Stimulated activated CD8-positive, alpha-beta memory T cell treated with anti-CD3 and anti-CD28 coated beads, Interleukin-7, amount 100 ng/mL, for 1 hour (primary cell): ENCODE measurements around the gene PRKAR1A.
"Not testable (repeated sequence)": the region's sequence is repeated elsewhere in the genome, so short reads cannot be mapped to it uniquely, and the experiment has no call there.

Experiments
- DNase-seq, 2 donors: peaks; one replicate each; pipeline ENCODE4 v3.0.0-alpha.2; 2020; ENCODE audit warnings: low read depth in 2 of 2

The PRKAR1A gene

DNA sequence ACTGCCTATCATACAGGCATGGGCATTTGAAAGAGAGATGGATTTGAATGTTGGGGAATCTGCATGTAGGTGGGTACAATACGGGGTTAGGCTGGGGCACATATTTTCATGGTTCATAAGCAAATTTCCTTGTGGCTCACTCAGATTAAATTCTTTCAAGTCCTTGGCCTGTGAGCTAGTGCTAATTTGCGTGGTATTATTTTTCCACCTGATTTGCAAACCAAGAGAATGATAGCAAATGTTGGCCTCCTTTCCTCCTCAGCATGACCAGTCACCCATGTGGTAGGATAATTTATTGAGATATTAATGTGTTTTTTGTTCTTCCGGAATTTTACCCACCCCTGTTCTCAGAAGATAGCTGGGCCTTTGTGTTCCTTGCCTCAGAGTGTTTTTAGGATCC lies 66.0 kb downstream of the PRKAR1A start:
- no peak for DNase-seq

GRCh38 chr17:68579194-68579927 lies 67.1 kb downstream of the PRKAR1A start:
- no peak for DNase-seq

DNA sequence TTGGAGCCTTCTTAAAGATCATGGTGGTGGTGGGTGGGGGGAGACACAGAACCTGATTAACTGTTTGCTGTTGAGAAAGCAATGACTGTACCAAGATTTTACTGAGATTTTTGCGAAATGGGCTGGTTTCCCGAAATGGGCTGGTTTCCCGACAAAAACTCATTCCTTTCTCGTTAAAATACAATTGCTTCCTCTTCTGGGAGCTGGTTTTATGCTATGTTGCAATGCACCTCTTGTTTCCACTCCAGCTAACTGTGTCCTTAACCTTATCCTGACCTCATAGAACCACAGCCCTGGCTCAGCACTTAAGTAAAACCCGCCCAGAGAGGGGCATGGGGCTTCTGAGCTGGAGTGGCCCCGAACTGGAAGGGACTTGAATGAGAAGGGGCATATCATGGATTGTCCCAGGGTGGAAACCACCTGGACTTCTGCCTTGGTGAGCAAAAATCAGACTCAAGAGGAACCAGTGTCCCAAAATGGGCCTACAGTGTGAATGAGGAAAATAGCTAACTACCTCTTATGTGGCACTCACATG lies 68.1 kb downstream of the PRKAR1A start:
- DNase-seq: no peak

DNA sequence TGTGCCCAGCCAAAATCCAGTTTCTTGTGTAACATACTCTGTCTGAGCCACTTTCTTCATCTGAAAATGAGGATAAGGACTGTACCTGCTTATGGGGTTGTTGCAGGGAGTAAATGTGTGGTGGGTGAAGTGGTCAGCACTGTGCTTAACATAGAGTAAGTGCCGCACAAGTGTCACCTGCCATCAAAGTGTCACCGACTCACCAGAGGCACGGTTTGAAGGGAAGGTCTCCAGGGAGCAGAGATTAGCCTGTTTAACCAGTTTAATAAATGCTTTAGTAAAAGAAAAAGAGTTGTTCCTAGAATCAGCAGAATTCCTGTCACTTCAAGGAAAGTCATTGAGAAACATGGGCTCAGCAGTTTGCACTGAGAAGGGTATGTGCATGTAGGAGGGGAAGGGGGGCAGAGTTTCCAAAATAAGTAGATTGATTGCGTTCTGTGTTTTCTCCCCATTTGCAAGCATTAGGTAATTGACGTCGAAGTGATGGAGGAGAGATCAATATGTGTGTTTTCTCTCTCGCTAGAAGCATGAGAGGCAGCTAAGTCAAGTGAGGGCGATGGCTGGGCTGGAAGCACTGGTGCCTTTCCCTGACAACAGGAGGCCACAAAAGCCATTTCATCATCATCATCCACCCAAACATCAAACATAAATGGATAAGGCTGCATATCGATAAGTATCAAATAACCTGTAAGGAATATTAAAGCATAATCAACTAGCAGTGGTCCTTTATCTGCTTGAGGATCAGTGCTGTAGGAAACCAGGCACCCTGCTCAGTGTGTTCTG lies 69.8 kb downstream of the PRKAR1A start:
- DNase-seq: no peak

- not testable (repeated sequence) for DNase-seq
Observed at GRCh38 chr17:68582867-68583266, 70.6 kb downstream of the PRKAR1A start.

DNA sequence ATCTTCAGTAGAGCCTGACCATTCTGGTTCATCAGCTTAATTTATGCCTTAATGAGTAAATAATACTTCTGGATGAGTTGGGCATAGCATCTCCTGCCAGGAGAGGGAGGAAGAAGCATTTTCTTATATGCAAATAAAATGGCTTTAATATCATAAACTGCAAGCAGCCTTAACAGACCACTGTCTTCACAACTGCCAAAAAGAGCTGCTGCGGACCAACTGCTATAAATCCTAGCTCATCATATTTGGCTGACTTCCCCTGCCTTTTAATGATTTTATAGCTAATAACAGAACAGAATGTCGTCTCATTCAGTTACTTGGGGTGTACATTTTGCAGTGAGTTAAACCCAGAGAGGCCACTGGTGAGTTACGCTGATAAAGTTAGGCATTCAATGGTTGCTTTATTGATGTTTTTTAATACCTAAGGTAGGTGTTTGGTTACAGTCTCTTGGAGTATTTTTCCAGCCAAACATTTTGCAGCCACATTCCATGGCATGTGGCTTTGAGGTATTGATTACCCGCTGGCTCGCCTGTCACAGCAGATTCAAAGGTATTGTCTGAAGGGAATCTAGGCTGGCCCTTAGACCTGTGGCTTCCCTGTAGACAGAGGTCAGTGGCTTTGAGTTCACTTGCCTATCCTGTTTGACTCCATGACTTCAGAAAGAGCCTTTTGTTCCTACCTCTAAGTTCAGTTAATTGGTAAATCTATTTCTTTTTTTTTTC lies 72.5 kb downstream of the PRKAR1A start:
- DNase-seq: no peak

DNA sequence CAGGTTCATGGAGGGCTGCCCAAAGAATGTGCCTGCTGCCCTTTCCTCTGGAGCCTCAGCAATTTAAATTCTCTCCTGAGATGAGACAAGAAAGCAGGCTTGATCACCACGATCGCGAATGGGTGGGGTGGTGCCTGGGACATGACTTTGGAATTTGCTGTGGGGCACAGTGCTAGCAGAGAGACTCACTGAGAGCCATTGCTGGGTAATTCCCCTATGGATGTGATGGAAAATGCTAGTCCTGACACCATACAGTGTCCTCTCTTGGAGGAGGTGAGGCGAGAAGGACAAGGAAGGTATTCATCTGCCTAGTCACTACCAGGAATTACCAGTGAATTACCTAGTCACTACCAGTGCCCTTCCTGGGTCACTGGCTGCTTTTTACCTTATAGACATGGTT lies 73.4 kb downstream of the PRKAR1A start:
- DNase-seq: no peak

DNA sequence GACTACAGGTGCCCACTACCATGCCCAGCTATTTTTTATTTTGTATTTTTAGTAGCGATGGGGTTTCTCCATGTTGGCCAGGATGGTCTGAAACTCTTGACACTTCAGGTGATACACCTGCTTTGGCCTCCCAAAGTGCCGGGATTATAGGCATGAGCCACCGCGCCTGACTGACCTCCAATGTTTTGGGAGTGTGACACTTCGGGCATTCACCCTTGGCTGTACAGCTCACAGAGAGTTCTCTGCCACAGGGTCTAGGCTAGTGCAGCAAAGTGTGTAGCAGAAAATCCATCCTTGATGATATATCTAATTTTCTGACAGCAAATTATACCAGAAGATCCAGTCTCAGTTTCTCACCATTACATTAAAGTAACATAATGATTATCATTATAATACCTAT lies 74.8 kb downstream of the PRKAR1A start:
- no peak for DNase-seq

- DNase-seq: no peak
Observed at GRCh38 chr17:68587847-68588246, 75.6 kb downstream of the PRKAR1A start.

DNA sequence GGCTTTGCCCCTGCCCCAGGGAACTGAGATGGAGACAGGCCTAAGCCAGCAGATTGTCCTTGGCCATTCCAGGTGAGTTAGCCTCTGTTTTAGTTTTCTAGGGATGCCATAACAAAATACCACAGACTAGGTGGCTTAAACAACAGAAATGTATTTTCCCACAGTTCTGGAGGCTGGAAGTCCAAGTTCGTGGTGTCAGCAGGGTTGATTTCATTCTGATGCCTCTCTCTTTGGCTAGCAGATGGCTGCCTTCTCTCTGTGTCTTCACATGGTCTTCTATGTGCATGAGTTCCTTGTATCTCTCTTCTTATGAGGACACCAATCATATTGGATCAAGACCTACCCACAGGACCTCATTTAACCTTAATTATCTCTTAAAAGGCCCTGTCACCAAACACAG lies 76.1 kb downstream of the PRKAR1A start:
- DNase-seq: no peak

- no peak for DNase-seq
Observed at GRCh38 chr17:68589086-68589485, 76.9 kb downstream of the PRKAR1A start.

GRCh38 chr17:68591583-68591982 lies 79.4 kb downstream of the PRKAR1A start:
- no peak for DNase-seq

GRCh38 chr17:68592009-68592408 lies 79.8 kb downstream of the PRKAR1A start:
- DNase-seq: no peak

DNA sequence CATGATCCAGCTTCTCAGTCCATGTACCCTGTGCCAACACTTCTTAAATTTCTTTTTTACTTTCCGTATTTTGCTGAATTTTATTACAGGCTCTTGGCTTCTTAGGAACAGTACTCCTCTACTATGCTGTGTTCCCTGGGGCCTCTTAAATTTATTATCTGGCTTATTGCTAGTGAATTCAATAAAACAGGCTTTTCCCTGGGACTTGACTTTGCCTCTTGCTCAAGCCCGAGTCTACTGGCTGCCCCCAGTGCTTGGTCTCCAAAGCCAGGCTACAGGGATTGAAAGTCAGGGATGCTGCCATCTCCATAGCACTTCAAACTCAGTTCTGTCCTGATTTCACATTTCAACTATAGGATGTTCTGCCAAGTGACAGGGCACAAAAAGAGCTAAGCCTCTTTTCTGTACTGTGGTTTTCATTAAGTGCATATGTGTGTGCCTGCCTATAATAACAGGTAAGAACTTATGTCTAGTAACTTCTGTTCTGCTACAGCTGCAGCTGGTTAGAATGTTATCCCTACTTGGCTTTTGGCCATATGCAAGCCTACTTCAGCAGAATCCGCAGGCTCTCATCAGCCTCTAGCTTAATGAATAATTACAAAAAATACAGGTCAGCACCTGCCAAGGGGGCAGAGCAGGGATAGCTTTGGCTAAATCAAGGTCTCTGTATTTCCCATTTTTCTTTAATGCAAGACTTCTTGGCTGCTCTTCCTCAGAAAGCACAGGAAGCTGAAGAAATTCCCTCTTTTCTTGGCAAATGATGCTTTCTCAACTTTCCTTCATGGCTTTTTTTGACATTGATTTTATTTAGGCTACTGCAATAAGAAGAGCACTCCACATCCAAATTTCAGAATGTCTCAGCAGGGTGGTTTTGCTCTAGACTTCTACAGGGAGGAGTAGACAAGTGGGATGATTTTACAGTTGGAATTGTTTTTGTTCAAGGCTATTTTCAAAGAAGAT lies 80.7 kb downstream of the PRKAR1A start:
- DNase-seq: no peak

DNA sequence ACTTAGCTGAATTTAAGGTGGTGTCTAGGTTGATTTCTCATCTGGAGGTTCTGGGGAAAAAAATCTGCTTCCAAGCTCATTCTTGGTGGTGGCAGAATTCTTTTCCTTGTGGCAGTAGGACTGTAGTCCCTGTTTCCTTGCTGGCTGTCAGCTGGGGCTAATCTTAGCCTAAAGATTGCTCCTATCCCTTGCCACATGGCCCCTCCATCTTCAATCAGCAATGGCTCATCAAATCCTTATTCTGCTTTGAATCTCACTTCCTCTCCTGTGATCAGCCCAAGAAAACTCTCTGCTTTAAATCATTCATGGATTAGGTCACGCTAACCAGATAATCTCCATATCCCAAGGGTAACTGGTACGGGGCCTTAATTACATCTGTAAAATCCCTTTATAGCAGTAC lies 82.3 kb downstream of the PRKAR1A start:
- DNase-seq: no peak

- no peak for DNase-seq
Observed at GRCh38 chr17:68595496-68595895, 83.3 kb downstream of the PRKAR1A start.

DNA sequence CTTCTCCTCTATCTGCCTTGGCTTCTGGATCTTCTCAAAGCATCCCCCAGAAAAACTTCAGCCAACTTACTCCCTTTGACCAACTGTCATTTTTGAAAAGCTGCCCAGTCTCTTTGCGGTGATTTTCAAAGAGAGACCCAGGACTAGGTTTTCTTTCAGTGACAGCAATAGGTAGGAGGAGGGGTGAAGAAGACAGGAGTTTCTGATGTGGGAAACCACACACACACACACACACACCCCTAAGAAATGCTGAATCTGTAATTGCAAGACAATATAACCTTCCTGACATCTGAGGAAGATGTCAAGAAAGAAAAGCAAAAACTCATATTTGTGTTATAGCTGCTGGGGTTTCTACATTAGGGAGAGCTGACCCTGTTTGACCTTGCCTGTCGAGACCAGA lies 83.8 kb downstream of the PRKAR1A start:
- no peak for DNase-seq

- DNase-seq: no peak
Observed at GRCh38 chr17:68596411-68596945, 84.2 kb downstream of the PRKAR1A start.

- no peak for DNase-seq
Observed at GRCh38 chr17:68598074-68598473, 85.8 kb downstream of the PRKAR1A start.

DNA sequence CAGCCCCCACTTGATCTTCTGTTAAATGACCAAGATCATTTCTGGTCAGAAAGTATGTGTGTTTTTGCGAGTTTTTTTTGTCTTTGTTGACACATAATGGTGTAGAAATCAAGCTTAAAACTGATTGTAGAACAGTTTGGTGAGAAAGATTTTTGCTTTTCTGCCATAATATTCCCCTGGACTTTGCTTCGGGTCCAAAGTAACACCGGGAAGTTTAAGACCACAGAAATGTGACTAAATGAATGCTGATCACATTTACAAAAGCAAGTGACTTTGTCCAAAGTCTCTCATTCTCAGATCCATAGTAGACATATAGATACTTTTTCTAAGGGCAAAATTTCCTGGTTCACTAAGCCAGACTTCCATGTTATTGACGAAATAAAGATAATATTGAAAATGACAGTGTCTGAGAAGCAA lies 86.3 kb downstream of the PRKAR1A start:
- DNase-seq: no peak

DNA sequence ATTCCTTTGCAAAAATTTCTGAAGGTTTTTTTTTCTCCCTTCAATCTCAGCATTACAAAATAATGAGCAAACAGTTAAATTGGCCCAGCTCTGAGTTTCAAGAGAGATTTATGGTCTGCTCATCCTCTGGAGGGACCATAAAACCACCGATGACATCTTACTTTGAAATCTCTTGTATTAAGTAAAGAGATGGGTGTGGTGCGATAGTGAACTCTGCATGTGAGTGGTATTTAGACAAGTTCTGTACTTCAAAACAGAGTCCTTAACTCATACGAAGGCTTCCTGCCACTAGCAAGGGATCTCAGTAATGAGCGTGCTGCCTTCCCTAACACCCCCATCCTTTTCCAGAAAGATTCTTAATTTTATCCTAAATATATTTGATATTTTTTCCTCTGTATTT lies 86.9 kb downstream of the PRKAR1A start:
- no peak for DNase-seq
